Activated naive CD8-positive, alpha-beta T cell treated with anti-CD3 and anti-CD28 coated beads for 36 hours (primary cell): ENCODE data around the gene RPUSD2. TPM values are rescaled to one million over a fixed set of nuclear protein-coding genes. Genes with fewer than 3 reads are reported as not detected.

ENCODE experiments used
- total RNA-seq, 2 experiments: library from RNA; stranded (reverse); gene quantifications; one replicate each; pipeline ENCODE4 v1.2.3, GENCODE V29; 2021

The RPUSD2 gene
- total RNA-seq, 2 experiments from 2014 or later: 22.9 to 26.1 TPM

Other genes with a start within 250 kb of the RPUSD2 start
- gene INAFM2, start 245.6 kb upstream of the RPUSD2 start, total RNA-seq: 10 to 100 TPM; 13.5 to 15.5 TPM
- gene CCDC9B, start 228.4 kb upstream of the RPUSD2 start, total RNA-seq: under 1 TPM; 0.24 to 0.62 TPM
- not detected for gene PHGR1, start 218.3 kb upstream of the RPUSD2 start, total RNA-seq
- under 1 TPM; 0.08 to 0.14 TPM for gene DISP2, start 211.1 kb upstream of the RPUSD2 start, total RNA-seq
- gene KNSTRN, start 186.6 kb upstream of the RPUSD2 start, total RNA-seq: 10 to 100 TPM; 54.3 to 56.3 TPM
- 10 to 100 TPM; 64.9 to 68.6 TPM for gene IVD, start 163.5 kb upstream of the RPUSD2 start, total RNA-seq
- 10 to 100 TPM; 18.0 to 18.7 TPM for gene BAHD1, start 128.3 kb upstream of the RPUSD2 start, total RNA-seq
- 1 to 10 TPM; 5.7 to 7.1 TPM for gene CHST14, start 98.3 kb upstream of the RPUSD2 start, total RNA-seq
- 10 to 100 TPM; 21.3 to 27.3 TPM for gene CCDC32, start 4.3 kb upstream of the RPUSD2 start, total RNA-seq
- gene KNL1, start 24.9 kb downstream of the RPUSD2 start, total RNA-seq: 10 to 100 TPM; 23.8 to 24.5 TPM
- gene RAD51, start 125.9 kb downstream of the RPUSD2 start, total RNA-seq: 10 to 100 TPM; 67.7 to 69.6 TPM
- 10 to 100 TPM; 32.0 to 32.4 TPM for gene RMDN3, start 186.0 kb downstream of the RPUSD2 start, total RNA-seq
- 10 to 100 TPM; 35.2 to 35.9 TPM for gene GCHFR, start 194.8 kb downstream of the RPUSD2 start, total RNA-seq
- gene C15orf62, start 200.7 kb downstream of the RPUSD2 start, total RNA-seq: under 1 TPM; 0.43 to 0.50 TPM
- gene ZFYVE19, start 237.8 kb downstream of the RPUSD2 start, total RNA-seq: 10 to 100 TPM; 20.1 to 20.8 TPM
- gene DNAJC17, start 238.2 kb downstream of the RPUSD2 start, total RNA-seq: 10 to 100 TPM; 39.8 to 41.7 TPM